GM21825 (cell line): ENCODE results near the gene RNASE4.

ENCODE experiments used
- ATAC-seq: cut with Tn5 transposase; IDR thresholded peaks from one replicate; pipeline ENCODE4 v1.9.1; 2021; ENCODE audit warnings: mild to moderate bottlenecking, moderate library complexity; ENCODE audit not compliant: unreplicated experiment

Gene RNASE4

DNA sequence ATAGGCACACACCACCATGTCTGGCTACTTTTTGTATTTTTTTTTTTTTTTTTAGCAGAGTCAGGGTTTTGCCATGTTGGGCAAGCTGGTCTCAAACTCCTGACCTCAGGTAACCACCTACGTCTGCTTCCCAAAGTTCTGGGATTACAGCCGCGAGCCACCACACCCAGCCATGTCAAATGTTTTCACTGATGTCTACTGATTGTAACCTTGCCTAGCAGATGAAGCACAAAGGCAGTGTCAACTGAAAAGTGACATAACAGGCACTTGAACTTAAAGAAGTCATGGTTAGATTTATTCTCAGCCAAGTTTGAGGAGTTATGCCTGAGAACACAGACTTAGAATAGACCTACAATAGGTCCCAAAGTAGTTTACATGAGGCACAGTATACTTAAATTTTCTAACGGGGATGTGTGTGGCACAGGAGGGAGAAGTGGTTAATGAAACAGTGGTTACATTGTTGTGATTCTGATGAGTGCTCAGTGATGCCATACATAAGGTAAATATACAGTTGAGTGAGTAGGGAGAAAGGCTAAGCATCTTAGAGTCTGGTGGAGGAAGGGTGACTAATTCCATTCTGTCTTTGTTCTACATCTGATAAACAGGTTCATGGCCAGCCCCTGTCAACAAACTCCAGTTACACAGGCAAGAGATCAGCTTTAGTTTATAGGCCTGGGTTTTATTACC lies 12.6 kb upstream of the RNASE4 start:
- ATAC-seq = no peak

DNA sequence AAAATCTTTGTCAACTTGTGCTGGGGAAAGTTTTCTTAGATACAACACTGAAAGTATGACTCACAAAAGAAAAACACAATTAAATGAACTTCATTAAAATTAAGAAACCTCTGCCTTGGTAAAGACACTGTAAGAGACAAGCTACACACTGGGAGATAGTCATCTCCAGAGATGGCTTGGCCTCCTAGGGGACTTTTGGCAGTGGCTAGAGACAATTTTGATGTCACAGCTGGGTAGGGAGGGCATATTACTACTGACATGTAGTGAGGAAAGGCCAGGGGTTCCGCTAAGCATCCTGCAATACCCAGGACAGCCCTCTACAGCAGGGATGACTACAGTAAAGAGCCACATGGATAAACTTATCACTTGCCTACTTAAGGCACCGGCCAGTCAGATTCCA lies 8.7 kb upstream of the RNASE4 start:
- ATAC-seq = no peak

DNA sequence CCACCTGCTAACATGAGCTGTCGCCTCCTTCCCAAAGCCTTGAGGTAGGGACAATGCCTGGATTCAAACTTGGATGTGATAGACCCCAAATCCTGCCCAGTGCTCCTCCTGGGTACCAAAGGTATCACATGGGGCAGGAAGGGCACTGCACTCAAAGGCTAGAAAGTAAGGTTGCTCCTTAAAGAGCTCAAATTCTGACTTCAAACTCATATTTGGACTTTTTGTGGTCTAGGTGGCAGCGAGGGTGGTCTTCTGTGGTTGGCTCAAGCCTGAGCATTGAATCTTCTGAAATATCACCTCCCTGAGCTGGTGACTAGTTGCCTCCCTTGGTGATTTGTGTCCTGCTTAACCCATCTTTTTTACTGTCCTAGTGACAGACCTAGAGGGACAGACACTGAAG lies 8.3 kb upstream of the RNASE4 start:
- ATAC-seq = no peak

DNA sequence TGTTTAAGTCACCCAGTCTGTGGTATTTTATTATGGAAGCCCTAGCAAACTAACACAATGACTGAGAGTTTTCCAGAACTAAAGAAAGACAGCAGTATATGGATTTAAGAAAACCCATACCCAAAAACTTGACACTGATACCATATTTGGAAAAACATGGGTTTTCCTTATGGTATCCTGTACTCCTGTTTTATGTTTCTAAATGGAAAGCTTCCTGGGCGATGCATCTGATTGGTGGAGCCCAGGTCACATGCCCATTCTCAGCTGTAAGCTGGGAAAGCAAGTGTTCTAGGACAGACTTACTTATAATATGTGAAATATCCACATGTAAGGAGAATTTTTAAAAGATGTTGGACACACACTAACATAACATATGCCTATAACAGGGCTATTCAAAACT lies 4.5 kb upstream of the RNASE4 start:
- ATAC-seq = no peak

DNA sequence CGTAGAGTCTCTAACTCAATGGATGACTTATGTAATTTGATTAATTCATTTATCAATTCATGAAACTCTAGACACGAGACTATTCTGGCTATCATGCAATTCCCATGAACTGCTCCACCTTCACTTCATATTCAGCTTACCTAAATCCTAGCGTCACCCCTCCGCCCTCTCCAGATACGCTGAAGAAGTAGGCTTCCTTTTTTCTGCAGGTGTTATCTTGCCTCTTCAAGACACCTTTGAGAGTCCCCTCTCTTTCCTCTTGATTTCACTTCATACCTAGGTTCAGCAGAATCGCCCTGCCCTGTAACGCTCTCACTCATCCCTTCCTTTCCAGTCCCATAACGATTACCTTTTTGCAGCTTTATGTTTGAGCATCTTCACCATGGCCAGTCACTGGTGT lies 4.0 kb upstream of the RNASE4 start:
- no peak for ATAC-seq

DNA sequence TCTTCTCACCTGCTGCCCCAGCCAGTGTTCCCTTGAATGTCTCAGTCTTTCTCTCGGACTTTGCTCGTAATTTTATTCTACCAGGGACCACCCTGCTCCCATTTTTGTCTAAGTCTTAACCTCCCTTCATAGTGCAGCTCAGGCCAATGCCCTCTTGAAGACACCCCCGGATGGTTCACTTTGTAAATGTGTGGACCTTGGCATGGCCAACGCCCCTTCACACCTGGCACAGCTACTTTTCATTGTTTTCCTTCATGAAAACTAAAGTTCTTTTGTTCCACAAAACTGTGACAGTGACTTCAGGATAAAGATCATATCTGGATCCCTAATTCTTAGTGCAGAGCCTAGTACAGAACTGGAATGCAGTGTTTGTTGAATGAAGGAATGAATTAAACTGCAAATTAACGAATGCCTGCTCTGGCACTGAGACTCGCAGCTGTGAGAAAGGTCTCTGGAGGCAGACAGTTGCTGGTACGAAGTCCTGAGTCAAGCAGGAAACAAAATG lies 3.5 kb upstream of the RNASE4 start:
- peak; percentile 23 for ATAC-seq

DNA sequence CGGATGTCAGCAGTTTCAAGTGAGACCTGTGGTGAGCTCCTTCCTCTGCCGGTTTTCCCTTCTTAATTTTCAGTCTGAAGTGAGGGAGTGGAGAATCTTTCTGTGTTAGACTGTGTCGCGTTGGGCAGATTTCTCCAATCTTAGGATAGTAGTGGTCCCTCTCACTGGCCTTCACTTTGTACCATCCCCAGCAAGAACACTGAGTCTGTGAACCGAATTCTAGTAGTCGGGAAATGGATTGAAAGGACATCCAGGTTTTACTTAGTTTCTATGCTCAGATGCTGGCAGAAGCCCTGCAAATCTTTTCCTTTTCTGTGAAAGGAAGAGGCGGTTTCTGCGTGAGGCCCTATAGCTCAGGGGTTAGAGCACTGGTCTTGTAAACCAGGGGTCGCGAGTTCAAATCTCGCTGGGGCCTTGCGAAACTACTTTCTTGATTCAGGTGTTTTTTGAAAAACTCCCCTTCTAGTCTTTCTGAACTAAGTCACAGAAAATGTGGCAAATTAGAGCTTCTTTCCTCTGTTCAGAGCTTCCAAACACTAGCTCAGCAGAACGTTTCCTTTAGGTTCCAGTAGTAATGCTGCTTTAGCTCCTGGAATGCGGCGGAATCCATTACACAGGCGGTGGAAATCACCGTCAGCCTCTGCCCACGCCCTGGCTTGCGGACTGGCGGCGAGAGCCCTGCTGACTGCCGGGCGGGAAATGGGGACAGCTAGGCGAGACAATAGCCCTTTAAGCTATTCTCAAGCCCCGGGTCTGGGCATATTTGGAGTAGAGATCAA lies 2.8 kb upstream of the RNASE4 start:
- peak; percentile 18 for ATAC-seq

DNA sequence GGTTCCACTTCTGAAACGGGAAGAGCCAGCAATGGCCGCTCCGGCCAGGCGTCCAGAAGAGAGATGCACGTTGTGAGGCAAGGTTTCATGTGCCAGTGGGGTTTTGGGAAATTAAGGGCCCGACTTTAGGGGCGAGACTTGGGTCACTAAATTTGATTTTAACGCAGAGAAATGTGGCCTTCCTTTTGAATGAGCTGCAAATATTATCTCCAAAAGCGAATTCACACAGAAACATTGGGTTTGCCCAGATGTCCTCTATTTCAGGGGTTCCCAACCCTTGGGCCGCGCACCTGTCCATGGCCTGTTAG lies 2.3 kb upstream of the RNASE4 start:
- no peak for ATAC-seq

DNA sequence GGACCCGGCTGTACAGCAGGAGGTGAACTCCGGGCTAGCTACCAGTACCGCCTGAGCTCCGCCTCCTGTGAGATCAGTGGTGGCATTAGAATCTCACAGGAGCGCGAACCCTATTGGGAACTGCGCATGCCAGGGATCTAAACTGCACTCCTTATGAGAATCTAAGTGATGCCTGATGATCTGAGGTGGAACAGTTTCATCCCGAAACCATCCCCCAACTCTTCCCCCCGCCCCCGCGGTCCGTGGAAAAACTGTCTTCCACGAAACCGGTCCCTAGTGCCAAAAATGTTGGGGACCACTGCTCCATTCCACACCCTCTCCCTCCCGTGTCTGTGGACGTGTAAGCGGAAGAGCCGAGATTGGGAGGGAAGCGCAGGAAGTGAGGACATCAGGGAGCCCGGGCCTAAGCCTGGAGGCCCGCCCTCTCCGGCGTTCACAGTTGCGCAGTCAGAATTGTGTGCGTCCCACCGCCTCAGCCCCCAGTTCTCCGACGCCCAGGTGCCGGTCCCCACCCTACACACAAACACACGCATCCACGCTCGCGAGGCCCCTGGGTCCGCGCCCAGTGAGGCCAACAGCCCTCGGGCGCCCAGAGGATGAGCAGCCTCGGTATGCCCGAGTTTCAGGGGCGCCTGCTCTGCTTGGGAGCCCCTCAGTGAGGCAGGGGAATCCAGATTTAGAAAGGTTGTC lies 1.8 kb upstream of the RNASE4 start:
- peak; percentile 43 for ATAC-seq

DNA sequence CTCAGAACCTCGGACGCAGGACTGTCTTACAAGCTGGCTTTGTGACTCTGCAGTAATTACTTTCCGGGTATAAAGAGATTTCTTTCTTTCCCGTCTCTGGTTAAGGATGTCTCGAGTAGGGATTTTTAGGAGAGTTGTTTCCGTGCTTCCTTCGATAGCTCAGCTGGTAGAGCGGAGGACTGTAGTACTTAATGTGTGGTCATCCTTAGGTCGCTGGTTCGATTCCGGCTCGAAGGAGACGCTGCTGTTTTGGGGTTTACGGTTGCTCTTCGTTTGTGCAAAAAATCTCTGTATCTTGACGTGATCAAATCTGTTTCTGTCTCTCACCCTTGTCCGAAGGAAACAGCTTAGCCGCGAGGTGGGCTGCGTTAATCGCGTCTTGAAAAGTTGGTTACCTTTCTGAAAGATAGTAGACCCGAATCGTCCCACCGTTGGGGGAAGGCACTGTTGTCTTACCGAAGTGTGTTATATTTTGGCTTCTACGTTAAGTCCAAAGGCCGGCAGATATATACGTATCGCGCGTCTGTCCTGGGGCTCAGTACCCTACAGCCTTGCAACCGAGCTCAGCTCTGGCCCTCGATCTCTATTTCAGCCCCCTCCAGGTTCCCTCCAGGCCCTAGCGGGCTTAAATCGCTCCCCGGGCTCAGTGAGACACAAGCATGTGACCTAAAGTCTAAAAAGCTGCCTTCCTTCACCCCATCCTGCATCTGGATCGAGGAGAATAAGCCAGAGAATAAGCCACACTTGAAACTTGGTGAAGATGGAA lies 1.1 kb upstream of the RNASE4 start:
- peak; percentile 26 for ATAC-seq

DNA sequence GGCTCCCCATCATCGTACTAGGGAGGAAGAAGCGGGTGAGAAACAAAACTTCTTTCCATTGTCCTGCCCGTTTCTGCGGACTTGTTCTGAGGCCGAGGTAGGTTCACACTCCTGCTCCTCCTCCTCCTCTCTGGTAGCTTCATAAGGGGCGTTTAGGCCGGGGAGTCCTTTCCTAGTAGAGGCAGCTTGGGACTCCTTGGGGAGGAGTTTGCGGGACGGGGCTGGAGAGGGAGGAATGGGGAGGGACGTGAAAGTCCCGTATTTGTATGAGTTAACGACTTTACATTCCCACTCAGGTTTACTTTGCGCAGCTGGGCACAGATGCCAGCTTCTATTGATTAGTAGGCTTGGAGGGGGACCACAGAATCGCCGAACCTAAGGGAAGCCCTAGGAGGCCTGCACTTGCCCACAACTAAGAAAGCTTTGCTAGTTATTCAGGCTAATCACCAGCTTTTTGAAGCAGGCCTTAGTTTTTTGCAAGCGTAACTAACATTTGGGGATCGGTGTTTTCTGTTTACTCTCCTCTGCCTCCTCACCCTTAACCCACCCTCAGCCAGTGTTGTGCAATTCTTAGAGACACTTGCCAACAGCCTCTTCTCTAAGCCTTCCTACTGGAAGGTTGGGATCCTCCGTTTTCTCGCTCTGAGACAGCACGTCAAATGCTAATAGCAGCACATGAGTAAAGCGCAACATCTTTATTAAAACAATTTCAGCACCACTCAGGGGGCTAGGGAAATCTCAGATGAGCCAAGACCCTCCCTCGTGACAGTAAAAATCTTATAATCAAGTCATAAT lies 499 bp downstream of the RNASE4 start:
- no peak for ATAC-seq

DNA sequence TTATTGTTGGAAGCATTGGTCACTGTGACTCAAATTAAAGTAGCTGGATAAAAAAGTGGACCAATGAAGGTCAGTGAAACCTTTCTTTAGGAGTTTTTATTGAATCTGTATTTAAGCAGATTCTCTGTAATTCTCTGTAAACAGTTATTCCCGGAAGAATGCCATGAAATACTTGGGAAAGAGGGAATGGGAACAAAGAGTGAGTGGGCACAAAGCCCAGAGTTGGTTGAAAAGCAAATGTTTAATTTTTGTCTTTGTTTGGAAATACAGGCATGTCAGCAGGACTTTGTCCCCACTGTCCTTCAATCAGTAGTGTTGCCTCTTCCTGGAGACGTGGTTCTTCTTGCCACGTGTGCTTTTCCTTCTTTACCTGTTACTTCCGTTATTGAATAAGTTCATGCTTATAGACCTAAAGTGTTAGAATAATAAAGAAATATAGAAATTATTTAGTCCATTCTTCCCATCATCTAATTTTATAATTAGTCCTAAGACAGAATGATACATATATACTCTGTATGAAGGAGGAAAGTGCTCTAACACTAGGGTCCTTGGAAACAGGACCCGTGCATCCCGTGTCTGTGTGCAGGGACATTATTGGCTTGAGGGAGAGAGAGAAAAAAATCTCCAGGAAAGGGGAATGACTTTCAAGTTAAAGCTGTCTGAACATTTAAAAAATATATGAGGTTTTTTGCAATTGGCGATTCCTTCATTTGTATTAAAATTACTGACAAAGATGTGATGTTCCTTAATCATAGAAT lies 2.2 kb downstream of the RNASE4 start:
- ATAC-seq = no peak

DNA sequence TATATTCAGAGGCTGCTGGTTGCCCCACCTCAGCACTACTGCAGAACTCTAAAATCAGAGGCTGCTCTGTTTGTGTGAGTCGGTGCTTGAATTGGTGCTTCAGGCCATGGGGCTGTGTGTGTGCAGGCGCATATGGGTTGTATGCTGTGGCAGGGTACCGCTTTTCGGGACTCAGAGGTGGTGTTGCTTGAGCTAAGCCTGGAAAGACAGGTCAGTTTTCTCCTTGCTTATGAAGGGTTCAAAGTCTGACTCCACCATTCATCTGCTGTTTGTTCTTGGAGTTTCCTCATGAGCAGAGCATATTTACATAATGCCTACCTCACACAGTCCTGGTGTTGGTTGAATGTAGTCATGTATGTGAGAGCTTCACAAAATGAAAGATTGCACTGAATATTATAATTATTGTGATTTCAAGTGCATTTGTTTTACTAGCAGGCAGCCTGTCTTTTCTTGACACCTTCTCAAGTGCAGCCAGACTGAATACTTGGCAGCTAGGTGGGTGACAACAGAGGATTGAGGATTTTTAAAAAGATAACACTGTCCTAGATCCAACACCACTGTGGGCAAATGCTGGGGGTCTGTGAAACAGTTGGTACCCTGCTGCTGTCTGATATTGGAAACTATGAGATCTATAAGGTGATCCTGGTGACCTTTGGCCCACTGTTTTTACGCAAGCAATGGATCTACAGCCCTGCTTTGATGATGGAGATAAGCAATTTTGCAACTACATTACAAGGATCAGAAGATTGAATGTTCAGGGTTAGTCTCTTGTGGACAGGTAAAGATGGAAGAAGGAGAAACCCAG lies 3.2 kb downstream of the RNASE4 start:
- no peak for ATAC-seq

DNA sequence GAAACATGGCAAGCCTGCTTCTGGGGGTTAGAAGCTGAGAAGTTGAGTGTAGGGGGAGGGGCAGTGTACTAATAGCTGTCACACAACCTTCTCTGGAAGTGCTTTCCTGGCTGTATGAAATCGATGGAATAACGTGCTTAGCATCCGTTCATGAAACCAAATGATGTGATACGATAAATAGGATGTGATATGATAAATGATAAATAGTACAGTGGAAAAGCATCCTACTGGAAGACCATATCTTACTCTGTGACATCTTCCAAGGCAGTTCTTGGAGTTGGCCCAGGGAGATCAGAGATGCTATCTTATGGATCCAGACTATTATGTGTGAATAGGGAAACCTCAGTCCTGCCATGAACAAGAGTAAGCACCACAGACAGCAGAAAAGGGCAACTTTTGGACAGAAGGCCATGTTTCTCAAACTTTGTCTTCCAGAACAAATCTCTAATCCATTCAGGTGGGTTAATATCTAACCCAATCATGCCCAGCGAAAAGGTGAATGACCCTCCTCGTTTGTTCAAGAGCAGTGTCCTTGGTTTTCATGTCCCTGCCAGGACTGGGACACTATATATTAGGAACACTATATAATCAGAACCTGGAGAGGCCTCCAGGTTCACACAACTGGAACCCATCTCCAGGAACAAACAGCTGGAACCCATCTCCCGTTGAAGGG lies 3.9 kb downstream of the RNASE4 start, which contains the start of gene ANG:
Gene ANG (plus strand): TSS at position 598 of the 673 bp plus-strand sequence. CDS start 4,801 bp downstream, outside the sequence.
- ATAC-seq = no peak

DNA sequence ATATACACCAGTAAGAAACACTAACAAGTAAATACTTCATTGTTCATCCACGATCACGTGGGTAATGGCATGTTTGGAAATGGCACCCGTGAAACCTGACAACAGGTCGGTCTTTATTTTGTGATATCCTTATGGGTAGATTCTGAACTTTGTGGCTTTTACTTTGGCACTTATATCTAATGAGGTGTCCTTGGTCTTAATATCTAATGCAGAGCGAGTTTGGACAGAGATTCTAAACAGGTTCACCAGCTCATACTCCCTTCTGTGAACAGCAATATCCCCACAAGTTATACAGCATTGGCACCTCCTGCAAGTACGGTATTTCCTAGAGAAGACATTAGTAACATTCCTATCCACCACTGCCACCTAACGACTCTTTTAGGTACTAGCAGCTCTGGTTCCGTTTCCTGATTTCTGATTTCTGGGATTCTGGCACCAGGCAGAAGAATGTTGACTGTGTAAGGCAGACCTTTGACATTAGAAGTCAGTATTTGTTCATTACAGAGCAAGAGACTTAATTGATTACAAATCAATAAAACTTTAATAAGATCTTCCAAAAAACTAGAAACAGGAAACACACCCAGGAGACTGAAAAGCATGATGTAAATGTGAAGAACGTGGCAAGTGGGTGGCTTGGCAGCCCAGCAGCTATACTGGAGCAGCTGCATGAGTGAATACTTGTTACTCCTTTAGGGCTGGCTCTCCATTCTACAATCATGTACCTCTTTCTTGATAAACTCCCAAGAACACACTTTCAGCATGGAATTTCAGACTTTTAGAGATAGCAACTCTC lies 6.7 kb downstream of the RNASE4 start:
- peak; percentile 87 for ATAC-seq

DNA sequence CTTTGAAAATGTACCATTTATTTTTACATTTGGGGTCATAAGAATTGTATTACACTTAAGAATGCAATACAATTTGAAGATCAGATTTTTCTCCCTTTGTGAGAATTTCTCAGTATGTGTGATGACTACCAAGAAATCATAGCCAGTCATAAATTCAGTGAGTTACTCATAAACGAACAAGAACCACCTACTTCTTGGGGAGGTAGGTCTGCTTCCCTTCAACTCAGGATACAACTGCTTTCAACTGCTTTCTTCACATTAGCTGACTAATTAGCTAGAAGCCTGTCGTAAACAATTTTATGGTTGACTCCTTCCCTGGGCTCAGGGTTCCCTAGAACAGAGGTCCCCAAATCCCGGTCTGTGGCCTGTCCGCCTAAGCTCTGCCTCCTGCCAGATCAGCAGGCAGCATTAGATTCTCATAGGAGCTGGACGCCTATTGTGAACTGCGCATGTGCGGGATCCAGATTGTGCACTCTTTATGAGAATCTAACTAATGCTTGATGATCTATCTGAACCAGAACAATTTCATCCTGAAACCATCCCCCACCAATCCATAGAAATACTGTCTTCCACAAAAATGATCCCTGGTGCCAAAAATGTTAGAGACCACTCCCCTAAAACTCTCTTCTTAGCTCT lies 7.9 kb downstream of the RNASE4 start:
- no peak for ATAC-seq

DNA sequence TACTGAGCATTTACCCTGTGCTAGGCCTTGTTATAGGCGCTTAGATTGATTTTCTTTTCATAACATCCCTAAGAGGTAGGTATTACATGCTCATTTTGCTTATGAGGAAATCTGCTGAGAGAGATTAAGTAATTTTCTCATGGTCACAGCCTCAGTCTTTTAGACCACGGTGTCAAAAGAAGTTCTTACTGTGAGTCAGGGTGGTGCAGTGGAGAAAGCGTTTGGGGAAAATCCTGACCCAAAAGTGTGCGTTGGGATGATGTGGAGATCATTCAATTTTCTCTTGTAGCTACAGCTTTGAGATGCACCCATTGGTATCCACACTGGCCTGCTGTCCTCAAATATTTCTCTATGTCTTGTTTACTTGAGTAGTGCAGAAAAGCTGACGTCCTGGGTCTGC lies 12.4 kb downstream of the RNASE4 start:
- ATAC-seq = no peak
